Tibial nerve (tissue), 4 donors: ENCODE data around the gene GPX6.

Experiments used
- CTCF ChIP-seq, 5 experiments: fragments of 200-600 bp in 3 of 5; fragments of 450-650 bp in 2 of 5; sonication (generic) in 3 of 5; IDR thresholded peaks; one replicate each; pipeline ENCODE4 v1.5.1; 2016 to 2019; ENCODE audit warnings: antibody characterized with exemption in 5 of 5, mild to moderate bottlenecking in 3 of 5, moderate library complexity in 2 of 5
- EP300 ChIP-seq, 2 donors: sonication (generic); formaldehyde crosslinking; IDR thresholded peaks; one replicate each; pipeline ENCODE4 v1.6.1; 2017; ENCODE audit warnings: antibody characterized with exemption in 2 of 2, mild to moderate bottlenecking in 1 of 2

- TF ChIP-seq CTCF (IDR thresholded peaks at IDR 0.05): no peak
- no peak for TF ChIP-seq EP300 (IDR thresholded peaks at IDR 0.05)
Observed at GRCh38 chr6:28478518-28478917, 37.1 kb downstream of the GPX6 start.
